ENCODE results near the gene TBRG1.

DNA sequence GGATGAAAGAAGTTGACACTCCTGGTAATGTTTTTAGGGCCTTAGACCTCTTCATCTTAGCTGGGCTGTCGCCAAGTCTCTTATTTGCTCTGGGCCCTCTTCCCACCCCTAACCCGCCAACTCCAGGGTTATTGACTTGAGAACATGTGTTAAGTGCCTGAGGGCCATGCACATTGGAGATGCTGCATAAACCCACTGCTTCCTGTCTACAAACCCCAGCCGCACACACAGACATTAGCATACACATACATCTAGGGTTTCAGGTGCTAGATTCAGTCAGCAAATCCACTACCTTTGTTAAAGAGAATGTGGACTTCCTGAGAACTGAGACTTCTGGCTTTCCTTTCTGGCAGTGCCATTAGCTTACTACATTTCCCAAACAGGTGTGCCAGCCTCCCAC lies 10.6 kb upstream of the TBRG1 start:
- TF ChIP-seq, protein P1, sequence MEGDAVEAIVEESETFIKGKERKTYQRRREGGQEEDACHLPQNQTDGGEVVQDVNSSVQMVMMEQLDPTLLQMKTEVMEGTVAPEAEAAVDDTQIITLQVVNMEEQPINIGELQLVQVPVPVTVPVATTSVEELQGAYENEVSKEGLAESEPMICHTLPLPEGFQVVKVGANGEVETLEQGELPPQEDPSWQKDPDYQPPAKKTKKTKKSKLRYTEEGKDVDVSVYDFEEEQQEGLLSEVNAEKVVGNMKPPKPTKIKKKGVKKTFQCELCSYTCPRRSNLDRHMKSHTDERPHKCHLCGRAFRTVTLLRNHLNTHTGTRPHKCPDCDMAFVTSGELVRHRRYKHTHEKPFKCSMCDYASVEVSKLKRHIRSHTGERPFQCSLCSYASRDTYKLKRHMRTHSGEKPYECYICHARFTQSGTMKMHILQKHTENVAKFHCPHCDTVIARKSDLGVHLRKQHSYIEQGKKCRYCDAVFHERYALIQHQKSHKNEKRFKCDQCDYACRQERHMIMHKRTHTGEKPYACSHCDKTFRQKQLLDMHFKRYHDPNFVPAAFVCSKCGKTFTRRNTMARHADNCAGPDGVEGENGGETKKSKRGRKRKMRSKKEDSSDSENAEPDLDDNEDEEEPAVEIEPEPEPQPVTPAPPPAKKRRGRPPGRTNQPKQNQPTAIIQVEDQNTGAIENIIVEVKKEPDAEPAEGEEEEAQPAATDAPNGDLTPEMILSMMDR (IDR thresholded peaks at IDR 0.05 in 4 of 5, conservative IDR thresholded peaks at IDR 0.05 in 1 of 5): no peak
- TF ChIP-seq POLR2A (IDR thresholded peaks at IDR 0.05): no peak

Data from gastrocnemius medialis (tissue), 4 donors.